IPS-20b (cell line): ENCODE data around the gene CDHR3.

Experiments used
- H3K27ac ChIP-seq: one replicate; pipeline ENCODE4 v1.5.1; 2013; ENCODE audit warnings: low read length
- H3K27me3 ChIP-seq: 2 replicates; pipeline ENCODE4 v1.6.1; 2013; ENCODE audit warnings: mild to moderate bottlenecking, low read length, inconsistent platforms; ENCODE audit not compliant: insufficient read depth
- H3K36me3 ChIP-seq: 2 replicates; pipeline ENCODE4 v1.6.1; 2013; ENCODE audit warnings: low read depth, mild to moderate bottlenecking, inconsistent platforms, low read length, moderate library complexity; ENCODE audit not compliant: insufficient read depth
- H3K4me1 ChIP-seq: 2 replicates; pipeline ENCODE4 v1.6.1; 2013; ENCODE audit warnings: mild to moderate bottlenecking, control low read depth, inconsistent platforms, low read length, moderate library complexity; ENCODE audit not compliant: insufficient read depth
- H3K4me3 ChIP-seq: 2 replicates; pipeline ENCODE4 v1.5.1; 2013; ENCODE audit warnings: mild to moderate bottlenecking, low read length, inconsistent platforms
- H3K9ac ChIP-seq: 2 replicates; pipeline ENCODE4 v1.6.1; 2013; ENCODE audit warnings: low read depth, mild to moderate bottlenecking, inconsistent platforms, low read length, moderate library complexity
- H3K9me3 ChIP-seq: 2 replicates; pipeline ENCODE4 v1.6.1; 2013; ENCODE audit warnings: mild to moderate bottlenecking, low read depth, low read length, inconsistent platforms; ENCODE audit not compliant: insufficient read depth

CDHR3 gene

DNA sequence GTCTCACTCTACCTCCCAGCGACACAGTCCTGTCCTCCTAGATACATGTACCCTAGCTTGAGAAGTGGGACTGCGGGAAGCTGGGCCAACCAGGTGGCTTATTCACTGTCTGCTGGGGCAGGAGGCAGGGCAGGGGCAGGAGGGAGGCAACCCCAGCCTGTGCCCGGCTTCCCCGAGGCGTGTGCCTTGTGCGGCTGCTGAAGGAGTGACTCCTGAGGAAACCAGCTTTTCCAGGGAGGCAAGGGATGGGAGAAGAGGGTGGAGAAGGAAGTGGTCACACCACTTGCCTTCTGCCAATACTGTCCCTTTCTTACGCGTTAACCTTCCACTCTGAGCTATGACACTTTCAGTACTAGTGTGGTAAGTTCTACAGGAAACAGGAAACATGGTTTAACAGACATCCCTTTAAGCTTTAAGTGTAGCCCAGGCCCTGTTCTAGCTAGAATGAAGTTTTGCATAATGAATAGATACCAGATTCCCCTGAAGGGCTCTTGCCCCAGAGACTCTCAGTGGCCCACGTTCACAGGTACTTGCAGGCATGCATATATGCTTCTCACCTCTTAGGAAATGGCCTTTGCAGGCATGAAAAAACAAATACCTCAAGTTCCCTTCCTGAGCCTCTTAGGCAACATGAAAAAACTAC lies 108.4 kb downstream of the CDHR3 start:
- H3K4me3 ChIP-seq, result no peak overlapping the region
- peaks cover 8% of the 10 kb centered on the region; the same call in 1 of the 2 replicates for H3K4me1 ChIP-seq
- H3K9me3 ChIP-seq, result no peaks in the 10 kb centered on the region
- no peaks in the 10 kb centered on the region for H3K36me3 ChIP-seq
- H3K9ac ChIP-seq, result no peak overlapping the region
- no peak overlapping the region for H3K27ac ChIP-seq
- no peaks in the 10 kb centered on the region for H3K27me3 ChIP-seq

DNA sequence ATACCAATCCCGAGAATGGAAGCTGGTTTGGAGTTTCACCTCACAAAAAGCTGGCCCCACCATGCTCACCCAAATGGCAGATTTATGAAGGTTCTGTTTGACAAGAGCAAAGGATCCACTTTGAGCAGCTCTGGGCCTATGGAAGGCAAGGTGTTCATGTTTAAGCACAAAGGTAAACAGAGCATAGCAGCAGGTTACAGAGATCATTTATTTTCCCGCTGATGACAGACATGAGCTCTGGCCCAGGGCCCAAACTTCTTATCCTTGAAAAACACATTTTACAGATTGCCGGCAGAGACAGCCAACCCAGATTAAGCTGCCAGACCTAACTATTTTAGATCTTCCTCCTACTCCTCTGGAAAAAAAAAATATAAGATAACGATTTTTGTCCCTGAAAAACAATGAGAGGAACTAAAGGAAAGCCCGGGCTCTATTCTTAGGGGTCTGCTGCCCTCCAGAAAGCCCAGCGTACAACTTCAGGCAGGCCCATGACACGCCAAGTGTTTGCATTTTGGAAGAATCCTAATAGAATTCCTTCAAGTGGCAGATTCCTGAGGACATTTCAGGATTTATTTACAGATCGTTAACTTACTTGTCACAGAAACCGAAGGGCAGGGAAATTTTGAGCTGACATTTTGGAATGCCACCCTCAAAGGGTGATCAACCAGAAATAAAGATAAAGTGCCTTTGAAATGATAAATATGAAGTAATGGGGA lies 109.1 kb downstream of the CDHR3 start:
- H3K27me3 ChIP-seq, result no peaks in the 10 kb centered on the region
- no peak overlapping the region for H3K27ac ChIP-seq
- H3K4me1 ChIP-seq, result peaks cover 8% of the 10 kb centered on the region; the same call in 1 of the 2 replicates
- no peak overlapping the region for H3K4me3 ChIP-seq
- no peaks in the 10 kb centered on the region for H3K9me3 ChIP-seq
- no peaks in the 10 kb centered on the region for H3K36me3 ChIP-seq
- H3K9ac ChIP-seq, result no peak overlapping the region

DNA sequence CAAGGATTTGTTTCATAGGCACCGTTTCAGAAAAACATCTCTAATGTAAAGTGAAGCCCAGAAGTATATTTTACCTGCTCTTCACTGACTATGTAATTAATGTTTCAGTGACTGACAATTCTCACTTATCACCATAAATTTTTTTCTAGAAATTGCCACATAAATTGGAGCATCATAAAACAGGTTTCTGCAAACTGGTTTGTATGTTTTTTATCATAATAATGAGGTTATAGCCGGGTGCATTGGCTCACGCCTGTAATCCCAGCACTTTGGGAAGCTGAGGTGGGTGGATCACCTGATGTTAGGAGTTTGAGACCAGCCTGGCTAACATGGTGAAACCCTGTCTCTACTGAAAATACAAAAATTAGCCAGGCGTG lies 109.6 kb downstream of the CDHR3 start:
- Histone ChIP-seq H3K4me1 (peaks cover 8% of the 10 kb centered on the region; the same call in 1 of the 2 replicates), H3K36me3 (no peaks in the 10 kb centered on the region), H3K9ac (no peak overlapping the region), H3K9me3 (no peaks in the 10 kb centered on the region), H3K27ac (no peak overlapping the region), H3K27me3 (no peaks in the 10 kb centered on the region), H3K4me3 (no peak overlapping the region)

DNA sequence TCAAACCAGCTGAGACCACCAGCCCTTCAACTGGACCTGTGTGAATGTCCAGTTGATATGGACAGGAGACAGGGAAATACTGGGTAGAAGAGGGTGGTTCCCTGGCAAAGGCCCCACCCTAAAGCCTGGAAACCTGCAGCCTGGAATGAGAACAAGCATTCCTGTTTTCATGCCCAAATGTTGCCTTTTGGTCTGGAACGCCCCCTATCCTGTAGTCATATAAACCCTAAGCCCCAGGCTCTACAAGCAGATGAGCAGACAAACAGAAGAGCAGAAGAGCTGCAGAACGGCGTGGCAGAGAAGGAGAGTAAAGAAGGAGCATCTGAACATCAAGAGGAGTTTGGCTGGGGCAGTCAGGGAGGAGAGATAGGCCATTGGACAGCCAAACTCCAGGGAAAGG lies 110.6 kb downstream of the CDHR3 start:
- Histone ChIP-seq H3K9ac (no peak overlapping the region), H3K27me3 (no peaks in the 10 kb centered on the region), H3K36me3 (no peaks in the 10 kb centered on the region), H3K4me1 (peaks cover 8% of the 10 kb centered on the region; the same call in 1 of the 2 replicates), H3K9me3 (no peaks in the 10 kb centered on the region), H3K4me3 (no peak overlapping the region), H3K27ac (no peak overlapping the region)

DNA sequence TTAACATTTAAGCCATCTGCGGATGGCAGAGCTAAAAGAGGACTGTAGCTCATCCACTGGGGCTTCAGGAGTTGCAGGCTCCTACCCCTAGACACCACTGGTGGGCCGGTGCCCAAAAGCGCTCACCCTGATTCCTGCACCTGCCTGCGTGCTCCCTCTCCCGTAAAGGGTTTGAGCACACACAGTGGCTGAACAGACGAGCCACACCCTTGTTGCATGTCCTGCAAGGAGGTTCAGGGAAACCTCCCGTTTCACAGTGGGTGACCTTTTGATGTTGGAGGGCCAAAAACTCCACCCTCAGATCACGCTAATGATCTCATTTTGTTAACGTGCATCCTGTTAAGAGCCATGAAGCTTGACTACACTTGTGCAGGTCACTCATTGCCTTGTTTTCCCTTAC lies 111.2 kb downstream of the CDHR3 start:
- no peak overlapping the region for H3K9ac ChIP-seq
- H3K27ac ChIP-seq, result no peak overlapping the region
- H3K4me3 ChIP-seq, result no peak overlapping the region
- no peaks in the 10 kb centered on the region for H3K9me3 ChIP-seq
- H3K36me3 ChIP-seq, result no peaks in the 10 kb centered on the region
- H3K4me1 ChIP-seq, result peaks cover 8% of the 10 kb centered on the region; the same call in 1 of the 2 replicates
- H3K27me3 ChIP-seq, result no peaks in the 10 kb centered on the region

DNA sequence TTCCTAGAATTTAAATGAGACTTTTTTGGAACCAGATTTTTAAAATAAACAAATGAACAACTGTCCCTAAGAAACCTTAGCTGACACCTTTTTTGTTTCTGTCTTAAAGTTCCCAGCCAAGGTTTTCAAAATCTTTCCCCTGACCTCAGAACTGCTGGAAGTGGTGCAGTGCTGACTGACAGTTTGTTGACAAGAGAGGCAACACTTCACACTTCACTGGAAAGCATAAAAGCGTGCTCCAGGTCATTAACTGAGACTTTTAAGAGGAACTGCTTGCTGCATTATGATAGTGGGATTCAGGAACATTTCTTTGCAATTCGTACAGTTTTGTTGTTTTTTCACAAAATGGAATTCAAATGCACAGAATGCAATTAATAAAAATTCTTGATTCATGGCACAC lies 112.9 kb downstream of the CDHR3 start:
- H3K36me3 ChIP-seq, result no peaks in the 10 kb centered on the region
- peaks cover 8% of the 10 kb centered on the region; the same call in 1 of the 2 replicates for H3K4me1 ChIP-seq
- no peak overlapping the region for H3K4me3 ChIP-seq
- no peaks in the 10 kb centered on the region for H3K9me3 ChIP-seq
- H3K9ac ChIP-seq, result no peak overlapping the region
- no peak overlapping the region for H3K27ac ChIP-seq
- no peaks in the 10 kb centered on the region for H3K27me3 ChIP-seq

DNA sequence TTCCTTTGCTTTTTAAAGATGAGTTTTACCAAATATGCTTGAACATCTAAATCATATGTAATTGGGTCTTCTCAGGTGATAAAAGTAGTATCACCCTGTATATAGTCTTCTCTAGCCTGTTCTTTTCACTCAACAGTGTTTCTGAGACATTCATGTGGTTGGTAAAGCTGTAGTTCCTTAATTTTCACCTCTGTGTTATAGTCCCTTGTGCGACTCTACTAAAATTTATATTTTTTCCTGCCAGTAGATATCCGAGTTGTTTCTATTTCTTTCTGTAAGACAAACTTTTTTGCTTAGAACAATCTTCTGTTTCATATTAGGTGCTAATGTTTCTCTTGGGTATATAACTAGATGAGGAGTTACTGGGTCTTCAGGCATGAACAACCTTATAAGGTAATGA lies 113.5 kb downstream of the CDHR3 start:
- Histone ChIP-seq H3K4me1 (peaks cover 6% of the 10 kb centered on the region; the same call in 1 of the 2 replicates), H3K9me3 (no peaks in the 10 kb centered on the region), H3K27me3 (no peaks in the 10 kb centered on the region), H3K9ac (no peak overlapping the region), H3K4me3 (no peak overlapping the region), H3K27ac (no peak overlapping the region), H3K36me3 (no peaks in the 10 kb centered on the region)

DNA sequence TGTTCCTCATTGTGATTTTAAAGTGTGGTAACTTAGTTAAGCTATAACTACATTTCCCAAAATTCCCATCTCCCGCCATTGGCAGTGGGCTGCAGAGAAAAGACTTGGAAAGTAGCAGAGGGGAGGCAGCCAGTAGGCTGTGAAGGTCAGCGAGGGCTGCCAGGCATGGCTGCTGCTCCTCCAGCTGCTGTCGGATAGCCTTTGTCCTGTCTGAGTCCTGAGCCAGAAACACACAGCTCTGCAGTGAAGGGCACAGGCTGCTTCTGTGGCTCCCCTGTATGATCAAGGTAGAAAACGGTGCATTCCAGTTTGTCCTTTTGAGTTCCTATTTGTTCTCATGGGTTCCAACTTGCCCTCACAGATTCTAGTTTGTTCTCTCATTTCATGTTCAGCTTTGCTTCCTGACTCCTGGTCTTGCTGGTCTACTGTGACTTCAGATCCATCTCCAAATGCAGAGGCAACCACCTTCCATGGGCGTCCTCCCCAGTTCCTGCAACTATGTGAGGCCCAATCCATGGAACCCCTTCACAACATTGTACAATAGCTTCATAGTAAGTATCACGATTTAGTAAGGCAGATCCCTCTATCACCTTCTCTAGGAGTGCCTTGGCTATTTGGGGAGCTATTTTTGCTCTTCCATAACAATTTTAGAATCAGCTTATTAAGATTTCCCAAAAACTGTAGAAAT lies 117.4 kb downstream of the CDHR3 start:
- no peaks in the 10 kb centered on the region for H3K9me3 ChIP-seq
- H3K9ac ChIP-seq, result no peak overlapping the region
- H3K4me1 ChIP-seq, result no peaks in the 10 kb centered on the region
- no peak overlapping the region for H3K4me3 ChIP-seq
- no peaks in the 10 kb centered on the region for H3K27me3 ChIP-seq
- H3K27ac ChIP-seq, result no peak overlapping the region
- H3K36me3 ChIP-seq, result no peaks in the 10 kb centered on the region

DNA sequence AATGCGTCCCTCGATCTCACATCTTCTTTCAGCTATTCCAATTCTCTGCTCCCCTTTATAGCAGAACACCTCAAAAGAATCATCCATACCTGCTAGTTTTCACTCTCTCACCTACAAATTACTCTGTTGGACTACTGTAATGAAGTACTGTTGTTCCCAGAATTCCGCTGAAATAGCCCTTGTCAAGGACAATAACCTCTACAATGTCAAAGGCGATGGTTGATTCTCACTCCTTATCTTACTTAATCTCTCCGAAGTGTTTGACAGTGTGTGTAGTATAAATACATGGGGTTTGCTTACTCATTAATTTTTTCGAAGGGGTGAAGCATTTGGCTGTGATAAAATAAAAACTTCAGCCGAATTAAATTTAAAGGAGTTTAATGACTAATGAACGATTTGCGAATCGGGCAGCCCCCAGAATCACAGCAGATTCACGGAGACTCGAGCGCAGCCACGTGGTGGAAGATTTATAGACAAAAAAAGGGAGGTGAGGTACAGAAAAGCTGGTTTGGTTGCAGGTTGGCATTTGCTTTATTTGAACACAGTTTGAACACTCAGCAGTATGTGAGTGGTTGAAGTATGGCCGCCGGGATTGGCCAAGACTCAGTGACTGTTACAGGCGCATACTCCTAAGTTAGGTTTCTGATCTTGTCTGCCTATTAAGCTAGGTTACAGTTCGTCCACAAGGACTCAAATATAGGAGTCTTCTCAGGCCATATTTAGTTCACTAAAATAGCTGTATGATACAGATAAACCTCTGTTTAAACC lies 119.2 kb downstream of the CDHR3 start:
- Histone ChIP-seq H3K4me1 (no peaks in the 10 kb centered on the region), H3K36me3 (no peaks in the 10 kb centered on the region), H3K27me3 (no peaks in the 10 kb centered on the region), H3K27ac (no peak overlapping the region), H3K9me3 (no peaks in the 10 kb centered on the region), H3K4me3 (no peak overlapping the region), H3K9ac (no peak overlapping the region)
